GM19372 (cell line): ENCODE results near the gene NIT1.
"Not testable (repeated sequence)": the region's sequence is repeated elsewhere in the genome, so short reads cannot be mapped to it uniquely, and the experiment has no call there.

ENCODE experiments used
- ATAC-seq: cut with Tn5 transposase; IDR thresholded peaks from one replicate; pipeline ENCODE4 v1.9.1; 2021; ENCODE audit warnings: mild to moderate bottlenecking, low read depth, moderate library complexity; ENCODE audit not compliant: unreplicated experiment

The NIT1 gene

DNA sequence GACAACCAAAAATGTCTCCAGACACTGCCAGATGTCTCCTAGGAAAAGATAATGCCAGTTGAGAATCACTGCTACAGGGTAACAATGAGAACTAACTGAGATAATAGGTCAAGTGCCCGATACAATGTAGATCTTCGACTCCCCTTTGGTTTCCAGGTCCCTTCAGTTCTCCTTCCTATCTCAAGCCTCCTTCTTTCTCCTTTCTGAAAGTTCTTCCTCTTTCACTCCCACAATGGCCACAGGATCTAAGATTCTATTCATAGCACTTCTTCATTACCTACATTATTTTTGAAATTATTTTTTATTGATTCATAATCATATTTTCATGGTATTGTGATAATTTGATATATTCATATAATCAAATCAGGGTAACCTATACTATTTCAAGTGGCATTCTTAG, 6.4 kb upstream of the NIT1 start:
- no peak for ATAC-seq

DNA sequence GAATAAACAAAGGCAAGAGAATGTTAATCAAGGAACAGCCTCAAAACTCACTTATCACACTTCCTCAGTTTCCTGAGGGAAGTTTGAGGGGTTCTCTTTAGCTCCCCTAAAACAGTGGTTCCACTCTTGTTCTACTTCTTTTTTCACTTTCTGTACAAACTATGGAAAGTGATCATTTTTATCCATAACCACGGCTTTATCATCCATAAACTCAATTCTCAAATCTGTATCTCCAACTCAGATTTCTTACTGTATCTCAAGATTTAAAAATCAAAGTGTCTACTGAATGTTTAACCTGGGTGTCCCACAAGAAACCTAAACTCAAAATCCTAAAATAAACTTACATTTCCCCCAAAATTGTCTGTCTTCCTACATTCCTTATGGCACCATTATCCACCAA, 4.0 kb upstream of the NIT1 start:
- ATAC-seq, result no peak

DNA sequence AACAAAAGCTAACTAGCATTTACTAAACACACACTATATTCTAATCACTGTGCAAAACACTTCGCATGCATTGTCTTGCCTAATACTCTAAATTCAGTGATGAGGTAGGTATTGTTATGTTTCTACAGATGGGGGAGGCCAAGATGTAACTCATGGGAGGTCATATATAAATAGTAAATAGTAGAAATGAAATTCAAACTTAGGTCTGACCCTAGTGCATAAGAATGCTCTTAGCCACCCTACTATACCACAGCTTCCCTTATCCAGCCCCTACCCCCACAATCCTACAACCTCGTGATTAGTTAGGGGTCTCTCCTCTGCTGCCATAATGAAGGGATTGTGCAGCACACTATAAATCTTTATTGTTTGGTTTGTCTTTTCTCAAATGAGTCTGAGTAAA, 3.3 kb upstream of the NIT1 start:
- no peak for ATAC-seq

DNA sequence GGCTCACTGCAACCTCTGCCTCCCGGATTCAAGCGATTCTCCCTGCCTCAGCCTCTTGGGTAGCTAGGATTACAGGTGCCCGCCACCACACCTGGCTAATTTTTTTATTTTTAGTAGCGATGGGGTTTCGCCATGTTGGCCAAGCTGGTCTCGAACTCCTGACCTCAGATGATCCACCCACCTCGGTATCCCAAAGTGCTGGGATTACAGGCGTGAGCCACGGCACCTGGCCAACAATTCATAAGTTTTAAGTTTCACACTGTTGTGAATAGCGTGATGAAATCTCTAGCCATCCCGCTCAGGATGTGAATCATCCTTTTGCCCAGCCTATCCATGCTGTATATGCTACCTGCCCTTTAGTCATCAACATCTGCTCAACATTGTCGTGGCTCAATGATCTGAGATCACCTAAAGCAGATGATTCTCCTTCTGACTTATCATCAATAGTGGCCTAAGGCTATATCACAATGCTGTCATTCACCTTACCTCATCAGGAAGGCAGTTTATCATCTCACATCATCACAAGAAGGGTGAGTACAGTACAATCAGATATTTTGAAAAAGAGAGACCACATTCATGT, 2.7 kb upstream of the NIT1 start:
- no peak for ATAC-seq

DNA sequence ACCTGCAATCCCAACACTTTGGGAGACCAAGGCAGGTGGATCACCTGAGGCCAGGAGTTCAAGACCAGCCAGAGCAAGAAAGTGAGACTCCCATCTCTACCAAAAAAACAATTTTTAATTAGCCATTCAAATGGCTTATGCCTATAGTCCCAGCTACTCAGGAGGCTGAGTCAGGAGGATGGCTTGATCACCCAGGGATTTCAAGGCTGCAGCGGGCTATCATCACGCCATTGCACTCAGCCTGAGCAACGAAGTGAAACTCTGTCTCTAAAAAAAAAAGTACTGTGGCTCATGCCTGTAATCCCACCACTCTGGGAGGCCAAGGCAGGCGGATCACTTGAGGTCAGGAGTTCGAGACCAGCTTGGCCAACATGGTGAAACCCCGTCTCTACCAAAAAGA, 1.9 kb upstream of the NIT1 start:
- not testable (repeated sequence) for ATAC-seq

DNA sequence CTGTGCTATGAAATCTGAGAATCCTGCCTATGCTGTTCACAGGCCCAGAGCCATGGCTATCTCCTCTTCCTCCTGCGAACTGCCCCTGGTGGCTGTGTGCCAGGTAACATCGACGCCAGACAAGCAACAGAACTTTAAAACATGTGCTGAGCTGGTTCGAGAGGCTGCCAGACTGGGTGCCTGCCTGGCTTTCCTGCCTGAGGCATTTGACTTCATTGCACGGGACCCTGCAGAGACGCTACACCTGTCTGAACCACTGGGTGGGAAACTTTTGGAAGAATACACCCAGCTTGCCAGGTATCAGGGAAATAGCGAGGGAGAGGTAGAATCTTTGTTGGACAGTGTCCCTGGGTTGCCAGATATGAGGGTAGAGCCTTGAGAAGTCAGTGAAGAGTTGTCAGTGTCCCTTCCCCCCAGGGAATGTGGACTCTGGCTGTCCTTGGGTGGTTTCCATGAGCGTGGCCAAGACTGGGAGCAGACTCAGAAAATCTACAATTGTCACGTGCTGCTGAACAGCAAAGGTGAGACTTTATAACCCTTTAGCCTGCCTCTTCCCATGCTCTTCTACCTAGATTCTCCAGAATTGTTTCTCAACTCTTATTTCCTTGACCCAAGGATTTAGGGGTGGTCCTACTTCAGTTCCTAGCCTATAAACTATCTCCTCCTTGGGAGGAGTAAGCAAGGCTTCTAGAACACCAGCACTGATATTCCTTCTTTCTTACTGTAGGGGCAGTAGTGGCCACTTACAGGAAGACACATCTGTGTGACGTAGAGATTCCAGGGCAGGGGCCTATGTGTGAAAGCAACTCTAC, 1.4 kb downstream of the NIT1 start:
- ATAC-seq, result peak; percentile 60

DNA sequence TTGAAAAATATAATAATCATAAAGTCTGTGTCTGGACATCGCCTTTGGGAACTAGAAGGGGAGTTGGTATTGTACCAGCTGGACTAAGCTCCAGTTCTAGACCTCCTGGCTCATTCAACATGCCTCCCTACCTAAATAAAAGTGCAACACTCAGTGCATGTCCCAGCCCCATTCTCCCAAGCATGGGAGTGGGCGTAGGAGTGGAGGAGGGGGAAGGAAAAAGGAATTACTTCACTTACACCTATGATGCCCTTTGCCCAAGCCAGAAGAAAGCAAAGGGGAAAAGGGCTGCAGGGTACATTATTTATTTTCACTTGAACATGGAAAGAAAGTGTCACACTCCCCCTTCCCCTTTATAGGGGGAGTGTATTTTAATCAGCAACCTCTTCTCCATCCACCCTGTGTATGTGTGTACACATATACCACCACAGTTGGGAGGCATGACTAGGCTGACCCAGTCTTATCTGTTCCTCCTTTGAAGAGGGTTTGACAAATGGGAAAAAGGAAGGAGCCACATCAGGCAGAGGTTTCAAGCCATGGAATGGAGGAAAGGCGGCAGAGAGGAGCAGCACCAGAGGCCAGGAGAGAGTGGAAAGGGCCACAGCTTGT, 3.2 kb downstream of the NIT1 start:
- ATAC-seq, result no peak

DNA sequence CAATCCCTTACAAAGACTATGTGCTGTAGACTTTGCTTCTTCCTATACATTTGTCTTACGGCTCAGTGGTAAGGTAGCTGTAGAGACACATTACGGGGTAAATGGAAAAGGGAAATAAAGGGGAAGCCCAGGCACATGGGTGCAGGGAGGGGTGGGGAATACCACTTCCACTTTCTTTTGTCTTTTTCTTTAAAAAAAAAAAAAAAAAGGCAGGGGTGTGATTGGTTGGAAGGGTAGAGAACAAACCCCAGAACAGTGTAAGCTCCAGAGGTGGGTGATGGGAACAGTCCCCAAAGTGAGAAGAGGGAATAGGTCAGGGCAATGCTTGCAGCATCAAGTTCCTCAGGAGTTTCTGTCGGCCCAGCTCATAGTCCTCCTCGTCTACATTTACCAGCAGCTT, 3.9 kb downstream of the NIT1 start:
- ATAC-seq, result no peak

DNA sequence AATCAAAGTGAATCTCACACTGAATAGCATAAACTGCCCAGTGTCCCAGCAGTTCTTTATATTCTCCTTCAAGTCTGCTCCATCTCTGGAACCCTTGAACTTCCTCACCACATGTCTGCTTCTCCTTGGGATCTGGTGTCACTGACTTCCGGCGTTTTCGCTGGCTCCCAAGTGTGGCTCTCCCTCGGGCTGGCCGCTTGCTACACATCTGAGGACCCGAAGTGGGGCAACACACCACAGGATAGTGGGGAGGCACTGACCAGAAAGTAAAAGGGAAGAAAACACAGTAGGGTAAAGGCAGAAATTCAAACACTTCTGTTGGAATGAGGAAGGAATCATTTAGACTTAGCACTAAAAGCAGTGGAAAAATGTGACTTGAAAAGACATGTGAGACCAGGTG, 5.1 kb downstream of the NIT1 start:
- no peak for ATAC-seq

DNA sequence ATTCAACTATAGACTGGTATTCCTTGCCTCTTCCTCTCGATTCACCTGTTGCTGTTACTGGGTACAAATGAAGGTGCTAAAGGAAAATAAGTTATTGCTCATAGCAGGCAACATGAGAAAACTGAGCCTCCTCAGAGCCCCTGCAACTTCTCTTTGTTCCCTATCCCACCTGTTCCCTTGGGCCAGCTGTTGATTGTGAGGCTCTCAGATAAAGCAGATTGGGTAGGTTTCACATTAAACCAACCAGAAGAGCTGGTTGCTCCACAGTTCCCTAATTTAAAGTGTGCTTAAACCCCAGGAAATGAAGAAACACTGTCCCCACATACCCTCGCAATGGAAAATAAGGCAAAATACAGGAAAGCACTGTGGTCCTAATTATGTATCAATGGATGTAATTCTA, 9.7 kb downstream of the NIT1 start:
- no peak for ATAC-seq

DNA sequence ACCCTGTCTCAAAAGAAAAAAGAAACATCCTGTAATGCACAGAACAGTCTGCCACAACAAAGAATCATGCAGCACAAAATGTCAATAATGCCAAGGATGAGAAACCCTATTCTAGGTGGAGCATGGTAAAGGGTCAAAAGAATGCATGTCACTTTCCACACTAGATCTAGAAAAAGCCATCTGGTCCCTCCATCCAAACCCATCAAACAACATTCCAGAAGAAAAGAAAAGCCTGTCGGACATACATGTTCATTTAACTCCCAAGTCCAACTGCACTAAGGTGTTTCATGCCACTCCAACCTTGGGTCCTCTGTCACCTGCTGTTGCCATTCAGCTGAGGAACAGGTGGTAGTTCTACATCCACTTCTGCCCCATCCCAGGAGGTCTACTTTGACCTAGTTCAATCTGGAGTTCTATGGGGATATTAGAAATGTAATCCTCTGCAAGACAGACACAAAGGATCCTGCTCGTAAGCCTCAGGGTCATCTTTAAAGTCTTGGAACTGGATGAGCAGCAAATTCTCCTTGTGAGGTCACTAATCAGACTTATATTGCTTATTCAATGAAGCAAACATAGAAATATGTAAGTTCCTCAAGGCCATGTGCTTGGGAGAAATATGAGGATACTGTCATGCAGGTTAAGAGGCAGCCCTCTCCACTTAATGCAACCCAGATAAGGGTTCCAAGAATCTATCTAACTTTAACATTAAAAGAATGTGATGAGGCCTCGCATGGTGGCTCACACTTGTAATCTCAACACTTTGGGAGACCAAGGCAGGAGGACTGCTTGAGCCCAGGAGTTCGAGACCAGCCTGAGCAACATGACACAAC, 10.9 kb downstream of the NIT1 start:
- ATAC-seq, result no peak

DNA sequence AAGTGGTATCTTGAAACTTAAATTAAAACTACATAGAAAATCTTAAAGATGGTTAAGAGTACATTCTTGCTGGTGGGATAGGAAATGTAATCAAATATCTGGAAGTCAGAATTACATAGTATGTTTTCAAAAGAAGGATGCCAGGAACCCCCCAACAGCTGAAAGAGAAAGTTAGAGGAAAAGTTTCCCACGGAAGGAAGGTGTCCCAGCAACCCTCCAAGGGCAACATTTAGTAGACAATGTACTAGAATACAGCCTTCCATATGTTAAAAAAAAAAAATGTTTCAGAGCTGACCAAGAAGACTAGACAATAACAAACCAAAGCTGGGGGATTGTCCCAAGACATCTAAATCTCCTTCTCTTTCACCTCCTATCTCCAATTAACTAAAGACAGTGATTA, 12.4 kb downstream of the NIT1 start:
- ATAC-seq, result no peak

DNA sequence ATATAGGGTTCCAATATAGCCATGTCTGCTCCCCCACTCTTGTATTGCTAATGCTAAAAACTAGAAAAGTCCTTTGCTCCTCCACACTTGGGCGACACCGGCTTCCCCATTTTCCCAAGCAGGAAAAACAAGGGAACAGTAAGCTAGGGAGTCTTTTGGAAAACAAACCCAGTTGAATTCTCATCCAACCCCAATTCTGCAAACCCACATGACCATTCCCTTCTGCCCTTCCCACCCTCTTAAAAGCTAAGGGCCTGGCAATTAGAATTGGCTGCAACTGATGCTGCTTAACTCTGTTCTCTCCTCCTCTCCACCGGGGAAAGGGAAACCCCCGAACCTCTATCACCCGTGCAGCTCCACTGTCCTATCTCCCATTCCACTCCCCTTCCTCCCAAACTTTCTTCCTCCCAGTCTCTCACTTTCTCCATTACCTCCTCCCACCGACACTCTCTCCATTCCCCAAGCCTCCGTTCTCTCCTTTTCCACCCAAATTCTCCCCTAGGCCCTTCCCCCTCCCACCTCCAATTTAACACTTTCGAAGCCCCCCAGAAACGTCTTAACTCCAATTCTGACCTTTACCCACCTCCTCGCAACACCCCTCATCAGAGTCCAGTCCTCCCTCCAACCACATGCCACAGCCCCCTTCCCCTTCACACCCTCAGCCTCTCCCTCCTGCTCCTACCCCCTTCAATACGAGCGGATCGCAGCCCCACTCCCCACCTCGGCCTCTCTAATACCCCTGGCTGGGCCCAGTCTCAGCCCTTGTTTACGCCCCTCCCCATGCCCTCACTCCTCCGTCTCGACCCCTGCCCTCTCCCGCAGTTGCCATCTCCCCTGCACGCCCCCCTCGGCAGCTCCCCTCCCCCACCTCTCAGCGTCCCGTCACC, 13.9 kb downstream of the NIT1 start:
- no peak for ATAC-seq

DNA sequence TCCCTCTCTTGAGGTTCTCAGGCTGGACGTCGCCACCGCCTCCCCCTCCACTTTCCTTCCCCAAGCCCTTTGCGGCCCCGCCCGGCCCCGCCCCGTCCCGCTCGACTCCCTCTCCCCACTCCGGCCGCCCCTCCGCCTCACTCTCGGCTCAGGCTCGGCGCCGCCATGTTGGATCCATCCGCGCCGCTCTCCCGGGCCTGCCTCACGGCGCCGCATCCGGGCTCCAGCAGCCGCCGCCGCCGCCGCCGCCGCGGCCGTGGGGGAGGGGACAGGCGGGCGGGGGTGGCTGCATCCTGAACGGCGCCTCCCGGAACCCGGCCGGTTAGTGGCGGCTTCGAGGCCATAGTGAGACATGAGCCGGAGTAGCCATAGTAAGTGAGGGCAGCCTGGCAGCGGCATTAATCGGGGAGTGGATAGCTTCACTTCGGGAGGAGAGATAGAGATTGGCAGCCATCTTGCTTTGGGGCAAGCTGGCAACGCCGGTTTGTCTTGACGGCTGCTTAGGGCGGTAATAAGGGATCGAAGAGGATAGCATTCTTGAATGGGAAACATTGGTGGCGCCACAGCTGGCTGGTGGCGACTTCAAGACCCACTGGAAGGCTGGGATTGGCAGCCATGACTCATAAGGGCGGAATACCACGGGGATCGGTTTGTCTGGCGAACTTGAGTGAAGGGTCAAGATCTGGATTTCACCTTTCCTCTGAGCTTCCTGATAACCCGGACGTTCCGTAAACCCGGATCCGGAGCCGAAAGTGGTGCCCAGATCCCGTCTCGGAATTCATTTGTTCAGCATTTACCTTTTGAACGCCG, 14.7 kb downstream of the NIT1 start, which contains the start of gene DEDD:
Gene DEDD (minus strand): TSS at position 258 of the 810 bp plus-strand sequence. CDS start 8,205 bp downstream, outside the sequence.
- peak; percentile 94 for ATAC-seq

DNA sequence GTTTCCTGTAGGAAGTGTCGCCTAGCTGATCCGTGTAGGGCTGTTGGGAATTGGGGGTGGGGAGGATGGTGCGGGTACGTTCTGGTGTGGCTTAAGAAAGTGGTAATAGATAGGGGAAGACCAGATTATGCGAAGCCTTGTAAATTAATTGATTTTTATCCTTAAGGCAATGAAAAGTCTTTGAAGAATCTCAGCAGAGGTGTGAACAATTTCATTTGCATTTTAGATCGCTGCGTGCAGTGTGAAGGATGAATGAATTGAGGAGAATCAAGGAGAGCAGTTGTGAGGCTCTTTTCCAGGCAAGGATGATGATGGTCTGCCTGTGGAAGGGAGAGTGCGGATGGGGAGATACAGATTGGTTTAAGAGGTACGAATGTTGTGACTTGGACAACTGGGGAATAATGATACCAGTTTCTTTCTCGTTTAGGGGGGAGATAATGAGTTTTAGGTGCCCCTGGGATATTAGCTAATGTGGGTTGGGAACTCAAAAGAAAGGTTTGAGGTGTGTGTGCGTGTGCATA, 15.4 kb downstream of the NIT1 start:
- ATAC-seq, result no peak

DNA sequence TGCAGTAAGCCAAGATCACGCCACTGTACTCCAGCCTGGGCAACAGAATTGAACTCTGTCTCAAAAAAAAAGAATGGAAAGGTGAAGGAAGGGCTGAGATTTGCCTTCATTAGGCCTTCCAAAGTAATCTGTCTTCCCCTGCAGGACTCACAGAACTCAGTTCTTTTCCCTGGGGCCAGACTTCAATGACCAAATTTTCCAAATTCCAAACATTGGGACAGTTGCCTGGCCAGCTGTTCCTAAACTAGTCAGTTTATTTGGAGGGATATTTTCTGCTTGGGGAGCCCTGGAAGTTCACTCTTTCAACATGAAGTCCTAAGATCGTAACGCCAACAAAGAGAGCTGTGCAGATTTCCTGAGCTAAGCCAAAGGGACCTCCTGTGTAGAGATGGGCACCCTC, 20.0 kb downstream of the NIT1 start:
- no peak for ATAC-seq

DNA sequence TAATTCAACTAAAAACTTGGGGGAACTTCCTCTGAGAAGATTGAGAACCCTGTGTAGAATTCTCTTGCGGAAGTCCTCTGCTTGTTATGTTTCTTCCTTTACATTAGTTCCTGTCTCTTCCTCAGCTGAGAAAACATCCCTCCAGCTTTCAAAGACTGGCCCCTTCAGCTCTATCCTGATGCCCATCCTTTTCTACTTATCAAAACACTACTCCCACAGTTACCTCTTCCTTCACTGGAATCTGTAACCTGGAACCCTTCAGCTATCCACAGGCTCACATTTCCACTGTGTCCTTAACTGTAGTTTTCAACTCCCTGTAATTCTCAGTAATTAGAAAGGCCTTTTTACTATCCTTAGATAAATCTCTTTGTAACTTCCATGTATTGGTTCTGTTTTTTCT, 20.5 kb downstream of the NIT1 start:
- no peak for ATAC-seq

DNA sequence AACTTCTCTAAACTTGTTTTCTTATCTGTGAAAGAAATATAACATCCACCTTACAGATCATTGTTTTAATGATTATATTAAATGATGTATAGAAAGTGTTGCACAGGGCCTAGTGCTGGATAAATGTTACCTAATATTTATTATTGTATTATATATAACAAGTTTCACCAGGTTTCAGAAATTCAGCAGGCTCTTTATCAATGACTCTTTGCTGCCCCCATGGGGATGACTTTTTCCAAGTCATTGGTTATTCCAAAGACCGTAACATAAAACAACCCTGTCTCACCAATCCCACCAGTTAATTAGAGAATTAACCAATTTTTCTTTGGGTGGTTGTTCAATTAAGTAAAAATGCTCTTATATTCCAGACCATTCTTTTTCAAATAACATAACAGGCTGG, 21.9 kb downstream of the NIT1 start:
- no peak for ATAC-seq
